ENCODE measurements around the gene KCNQ2.

The KCNQ2 gene

DNA sequence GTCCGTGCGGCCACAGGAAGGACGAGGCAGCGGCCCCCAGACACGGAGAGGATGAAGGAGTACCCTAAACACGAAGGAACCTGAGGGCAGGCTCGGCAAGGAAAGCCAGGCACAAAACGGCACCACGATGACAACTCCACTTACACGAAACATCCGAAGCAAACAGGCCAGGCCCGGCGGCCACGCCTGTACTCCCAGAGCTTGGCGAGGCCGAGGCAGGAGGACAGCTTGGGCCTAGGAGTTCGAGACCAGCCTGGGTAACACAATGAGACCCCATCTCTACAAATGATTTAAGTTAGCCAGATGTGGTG lies 13.4 kb downstream of the KCNQ2 start:
- in situ Hi-C loops (cut with MboI; ENCODE audit: low pct_unique_long_range_greater_than_20kb, low sequenced_read_pairs) = no loop called here

DNA sequence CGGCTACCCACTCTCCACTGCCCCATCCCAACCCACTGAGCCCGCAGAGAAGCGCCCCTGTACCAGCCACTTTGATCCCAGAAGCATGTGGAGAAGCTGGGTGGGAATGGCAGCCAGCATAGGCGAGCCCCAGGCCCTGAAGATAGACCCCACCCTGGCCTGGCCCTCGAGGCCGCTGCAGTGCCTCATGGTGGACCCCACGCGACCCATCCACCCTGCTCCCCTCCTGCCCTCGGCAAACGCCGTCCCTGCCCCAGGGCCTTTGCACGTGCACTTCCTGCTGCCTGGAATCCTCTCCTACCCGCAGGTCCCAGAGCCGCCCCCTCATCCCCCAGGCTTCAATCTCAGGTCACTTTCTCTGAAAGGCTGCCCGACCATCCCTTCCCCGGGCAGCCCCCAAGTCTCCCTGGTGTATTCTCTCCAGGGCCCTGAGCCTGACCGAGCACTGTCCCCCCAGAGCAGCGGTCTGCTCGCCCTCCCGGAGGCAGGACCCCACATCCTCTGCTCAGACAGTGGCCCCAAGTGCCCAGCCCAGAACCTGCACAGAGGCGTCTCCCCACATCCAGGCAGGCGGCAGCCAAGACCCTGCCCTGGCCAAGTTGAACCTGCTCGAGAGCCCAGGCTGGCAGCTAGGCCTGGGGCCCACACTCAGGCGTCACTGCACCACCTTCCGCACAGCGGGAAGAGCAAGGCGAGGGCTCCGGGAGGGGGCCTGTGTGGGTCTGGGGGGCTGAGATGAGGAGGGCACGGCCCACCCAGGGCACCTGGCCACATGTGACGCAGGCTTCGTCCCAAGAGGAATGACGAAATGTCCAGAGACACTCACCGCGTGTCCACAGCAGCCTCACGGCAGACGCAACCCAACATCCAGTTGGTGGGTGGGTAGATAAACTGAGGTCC lies 14.0 kb downstream of the KCNQ2 start:
- DNase-seq = no peak
- in situ Hi-C loops (cut with MboI; ENCODE audit: low pct_unique_long_range_greater_than_20kb, low sequenced_read_pairs) = no loop called here

More for the DNA sequence above, 13.4 kb downstream of the KCNQ2 start:
- no peak for DNase-seq

DNA sequence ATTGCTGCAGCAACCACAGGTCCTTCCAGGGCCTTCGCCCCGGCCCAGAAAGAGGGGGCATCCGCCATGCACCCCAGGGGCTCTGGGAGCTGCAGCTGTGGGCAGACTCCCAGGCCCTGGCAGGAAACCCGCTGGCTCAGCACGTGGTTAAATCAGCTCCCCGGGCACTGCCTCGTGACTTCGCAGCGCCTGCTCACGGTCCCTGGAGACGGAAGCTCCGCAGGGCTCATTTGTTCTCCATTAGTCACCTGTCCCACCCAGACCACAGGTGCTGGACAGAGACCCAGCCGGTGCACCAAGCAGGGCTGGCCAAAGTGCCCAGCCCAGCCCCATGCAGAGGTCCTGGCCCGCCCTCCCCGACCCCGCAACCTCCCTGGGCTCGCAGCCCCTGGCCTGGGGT lies 14.7 kb downstream of the KCNQ2 start:
- in situ Hi-C loops (cut with MboI; ENCODE audit: low pct_unique_long_range_greater_than_20kb, low sequenced_read_pairs) = no loop called here
- no peak for DNase-seq

DNA sequence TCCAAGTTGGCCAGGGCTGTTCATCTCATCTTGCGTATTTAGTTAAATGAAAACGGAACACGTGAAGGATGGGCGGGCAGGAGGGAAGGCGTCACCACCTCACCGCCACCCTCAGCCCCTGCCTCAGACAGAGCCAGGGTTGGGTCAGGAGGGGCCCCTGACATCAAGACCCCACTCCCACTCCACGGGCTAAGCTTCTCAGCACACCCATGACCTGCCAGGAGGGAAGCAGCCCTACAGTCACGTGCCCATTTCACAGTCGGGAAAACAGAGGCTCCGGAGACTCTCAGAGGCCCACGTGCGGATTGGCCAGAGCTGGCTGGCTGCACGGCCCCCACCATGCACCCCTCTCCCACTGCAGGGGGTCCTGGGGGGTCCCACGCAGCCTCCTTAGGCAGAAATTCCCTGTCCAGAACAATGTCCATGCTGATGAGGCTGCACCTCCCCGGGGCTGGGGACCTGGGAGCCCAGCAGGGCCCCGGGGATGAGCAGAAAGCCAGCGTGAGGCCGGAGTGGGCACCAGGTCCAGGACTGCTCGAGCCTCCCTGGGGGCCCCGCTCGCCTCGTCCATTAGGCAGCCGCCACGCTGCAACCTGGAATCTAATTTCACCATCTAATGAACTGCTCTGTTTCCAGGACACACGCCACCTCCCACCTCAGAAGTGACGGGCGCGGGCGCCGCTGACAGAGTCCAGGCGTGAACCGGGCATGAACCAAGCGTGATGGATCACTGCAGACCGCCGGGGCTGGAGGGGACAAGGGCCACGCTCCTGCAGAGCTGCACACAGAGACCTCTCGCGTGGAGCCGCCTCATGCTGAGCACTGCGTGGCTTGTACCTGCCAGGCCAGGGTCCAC lies 15.8 kb downstream of the KCNQ2 start:
- in situ Hi-C loops (cut with MboI; ENCODE audit: low pct_unique_long_range_greater_than_20kb, low sequenced_read_pairs) = no loop called here
- no peak for DNase-seq

DNA sequence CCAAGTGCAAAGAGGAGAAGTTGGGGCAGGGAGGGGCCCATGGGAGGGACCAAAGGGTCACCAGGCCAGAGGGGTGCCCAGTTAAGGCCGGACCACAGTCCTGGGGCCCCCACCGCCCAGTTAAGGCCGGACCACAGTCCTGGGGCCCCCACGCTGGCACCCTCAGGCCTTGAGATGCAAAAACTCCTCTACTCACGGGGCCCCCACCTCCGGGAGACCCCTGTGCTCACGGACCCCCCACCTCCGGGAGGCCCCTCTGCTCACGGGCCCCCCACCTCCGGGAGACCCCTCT lies 16.9 kb downstream of the KCNQ2 start:
- DNase-seq = no peak
- in situ Hi-C loops (cut with MboI; ENCODE audit: low pct_unique_long_range_greater_than_20kb, low sequenced_read_pairs) = no loop called here

DNA sequence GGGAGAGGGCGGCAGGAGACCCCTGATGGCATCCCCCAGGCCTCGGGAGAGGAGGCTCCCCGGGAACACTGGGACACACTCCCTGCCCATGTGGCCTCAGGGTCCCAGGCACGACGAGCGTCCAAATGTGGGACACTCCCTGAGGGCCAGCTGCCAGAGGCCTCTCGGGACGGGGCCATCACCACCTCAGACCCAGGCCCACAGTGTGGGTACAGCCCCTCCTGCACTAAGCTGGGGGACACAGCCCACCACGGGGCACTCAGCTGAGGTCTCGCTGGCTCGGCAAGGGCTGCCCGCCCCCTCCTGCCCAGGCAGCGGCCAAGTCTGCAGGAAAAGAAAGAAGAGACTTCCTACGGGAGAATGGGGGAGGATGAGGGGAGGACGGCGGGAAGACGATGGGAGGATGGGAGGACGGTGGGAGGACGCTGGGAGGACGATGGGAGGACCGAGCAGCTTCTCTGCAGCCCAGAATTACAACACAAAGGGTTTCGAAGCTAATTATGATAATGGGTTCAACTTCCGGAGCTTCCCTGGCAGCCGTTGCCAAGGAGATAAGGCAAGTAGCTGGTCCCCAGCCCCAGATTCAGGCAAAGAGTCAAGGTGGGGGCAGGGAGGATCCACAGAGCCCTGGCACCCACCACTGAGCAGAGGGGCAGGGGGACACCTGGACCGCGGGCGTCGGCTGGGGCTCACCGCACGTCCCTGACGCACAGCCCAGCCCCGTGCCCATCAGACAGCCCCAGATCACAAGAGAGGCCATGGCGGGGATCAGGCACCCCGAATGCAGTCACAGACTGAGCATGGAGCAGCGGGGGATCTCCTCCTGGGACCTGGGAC lies 17.5 kb downstream of the KCNQ2 start:
- no peak for DNase-seq
- in situ Hi-C loops (cut with MboI; ENCODE audit: low pct_unique_long_range_greater_than_20kb, low sequenced_read_pairs) = no loop called here

DNA sequence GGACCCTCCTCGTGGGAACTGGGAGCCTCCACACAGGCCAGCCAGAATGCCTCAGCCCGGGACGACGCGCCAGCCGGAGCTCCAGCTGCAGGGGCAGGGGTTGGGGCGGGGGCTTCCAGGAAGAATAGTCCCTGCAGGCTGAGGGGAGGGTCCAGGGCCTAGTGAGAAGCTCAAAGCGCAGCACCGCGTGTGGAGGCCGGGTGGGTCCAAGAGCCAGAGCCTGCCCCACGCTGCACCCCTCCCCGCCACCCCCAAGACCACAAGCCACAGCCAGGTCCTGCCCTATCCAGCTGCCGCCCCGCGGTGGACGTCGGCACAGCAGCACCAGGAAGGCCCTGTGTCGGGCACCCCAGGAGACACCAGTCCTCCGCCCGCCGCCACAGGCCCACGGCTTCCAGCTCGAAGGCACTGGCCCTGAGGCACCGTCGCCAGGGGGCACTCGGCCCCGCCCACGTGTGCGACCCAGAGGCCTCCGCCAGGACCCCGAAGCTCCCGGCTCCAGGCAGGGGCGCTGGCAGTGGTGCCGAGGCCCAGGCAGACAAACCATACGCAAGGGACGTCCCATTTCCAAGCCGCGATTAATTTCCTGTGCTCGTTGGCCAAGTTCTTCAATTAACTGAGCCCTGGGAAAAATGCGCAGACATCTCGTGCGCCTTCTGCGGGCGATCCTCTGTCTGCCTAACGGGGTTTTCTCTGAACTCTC lies 19.5 kb downstream of the KCNQ2 start:
- in situ Hi-C loops (cut with MboI; ENCODE audit: low pct_unique_long_range_greater_than_20kb, low sequenced_read_pairs) = no loop called here
- DNase-seq = peak; percentile 45

DNA sequence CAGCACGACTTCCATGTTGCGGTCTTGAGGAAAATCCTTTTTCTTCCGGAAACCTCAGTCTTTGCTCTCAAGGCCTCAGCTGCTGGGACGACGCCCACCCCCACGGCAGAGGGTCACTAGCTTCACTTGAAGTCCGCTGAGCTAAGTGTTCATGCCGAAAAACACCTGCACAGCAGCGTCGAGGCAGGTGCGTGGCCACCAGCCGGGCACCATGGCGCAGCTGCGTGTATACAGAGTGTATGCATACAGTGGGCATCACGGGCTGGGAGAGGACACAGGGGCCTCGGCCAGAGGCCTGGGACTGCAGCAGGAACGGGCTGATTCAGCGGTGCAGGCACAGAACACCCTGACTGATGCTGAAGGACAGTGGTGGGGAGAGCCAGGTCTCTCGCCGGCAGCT lies 20.1 kb downstream of the KCNQ2 start:
- no peak for DNase-seq
- in situ Hi-C loops (cut with MboI; ENCODE audit: low pct_unique_long_range_greater_than_20kb, low sequenced_read_pairs) = no loop called here

DNA sequence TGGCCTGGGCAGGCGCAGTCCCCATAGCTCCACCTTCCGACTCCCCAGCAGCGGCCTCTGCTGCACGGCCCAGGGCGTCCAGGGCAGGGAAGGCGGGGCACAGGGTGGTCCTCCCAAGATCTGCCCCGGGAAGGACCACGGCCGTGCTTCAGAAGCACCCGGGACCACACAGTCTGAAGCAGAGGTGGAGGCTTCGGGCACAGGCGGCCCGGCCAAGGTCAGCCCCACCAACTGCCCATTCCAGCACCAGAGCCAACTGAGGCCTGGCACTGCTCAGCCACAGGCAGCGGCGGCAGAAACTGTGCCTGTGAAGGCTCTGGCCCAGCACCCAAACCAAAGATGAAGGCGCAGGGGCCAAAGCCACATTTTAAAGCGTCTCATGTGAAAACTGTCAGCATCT lies 20.6 kb downstream of the KCNQ2 start:
- in situ Hi-C loops (cut with MboI; ENCODE audit: low pct_unique_long_range_greater_than_20kb, low sequenced_read_pairs) = no loop called here
- DNase-seq = no peak

DNA sequence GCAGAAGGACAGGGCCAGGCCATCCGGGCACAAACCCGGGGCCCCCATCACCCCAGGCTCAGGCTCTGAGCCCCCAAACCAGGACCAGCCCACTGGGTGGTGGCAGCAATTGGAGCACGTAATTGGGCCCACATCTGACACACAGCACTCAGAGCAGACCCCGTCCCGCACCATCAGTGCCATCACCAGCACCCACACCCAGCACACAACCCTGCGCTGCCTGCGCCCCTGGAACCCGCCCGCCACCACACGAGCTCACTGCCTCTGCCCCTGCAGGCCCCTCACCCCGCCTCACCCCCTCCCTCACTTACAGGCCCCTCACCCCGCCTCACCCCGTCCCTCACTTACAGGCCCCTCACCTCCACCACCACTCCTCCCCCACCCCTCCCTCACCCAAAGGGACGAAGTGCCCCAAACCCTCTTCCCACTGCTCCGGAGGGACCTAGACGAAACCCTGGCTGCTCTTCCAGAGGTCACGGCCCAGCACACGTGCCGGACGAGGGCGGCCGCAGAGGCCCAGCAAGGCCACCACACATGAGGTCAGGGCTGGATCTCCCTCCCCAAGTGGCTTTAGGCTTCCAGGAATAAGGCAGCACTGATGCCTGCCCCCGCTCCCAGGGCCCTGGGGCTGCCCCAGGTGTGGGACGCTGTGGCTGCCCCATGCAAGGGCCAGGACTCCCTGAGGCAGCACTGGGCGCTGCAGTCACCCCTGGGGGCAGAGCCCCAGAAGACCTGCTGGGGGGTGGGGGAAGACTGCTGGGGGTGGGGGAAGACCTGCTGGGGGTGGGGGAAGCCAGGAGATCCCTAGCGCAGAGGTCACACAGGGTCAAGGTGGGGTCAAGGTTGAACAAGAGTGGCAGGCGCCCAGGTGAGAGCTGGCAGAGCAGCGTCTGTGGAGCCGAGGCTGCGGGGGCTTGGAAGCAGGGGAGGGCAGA lies 22.4 kb downstream of the KCNQ2 start:
- no peak for DNase-seq
- in situ Hi-C loops (cut with MboI; ENCODE audit: low pct_unique_long_range_greater_than_20kb, low sequenced_read_pairs) = no loop called here

DNA sequence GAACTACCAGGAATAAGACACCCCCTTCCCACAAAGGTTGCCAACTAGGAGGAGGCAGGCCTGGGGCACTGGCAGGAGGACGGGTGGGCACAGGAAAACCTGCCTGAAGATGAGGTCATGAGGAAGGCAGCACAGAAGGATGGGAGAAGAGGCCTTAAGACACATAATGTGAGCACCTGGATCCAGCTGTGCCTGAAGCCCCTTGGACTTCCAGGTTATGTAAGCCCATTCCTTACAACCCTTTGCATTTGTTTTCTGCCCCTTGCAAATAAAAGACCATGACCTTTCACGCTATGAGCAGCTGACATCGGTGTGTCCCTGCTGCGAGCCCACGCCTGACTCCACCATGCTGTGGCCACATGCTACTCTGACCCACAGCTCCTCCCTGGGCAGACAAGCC lies 23.4 kb downstream of the KCNQ2 start:
- in situ Hi-C loops (cut with MboI; ENCODE audit: low pct_unique_long_range_greater_than_20kb, low sequenced_read_pairs) = no loop called here
- no peak for DNase-seq

DNA sequence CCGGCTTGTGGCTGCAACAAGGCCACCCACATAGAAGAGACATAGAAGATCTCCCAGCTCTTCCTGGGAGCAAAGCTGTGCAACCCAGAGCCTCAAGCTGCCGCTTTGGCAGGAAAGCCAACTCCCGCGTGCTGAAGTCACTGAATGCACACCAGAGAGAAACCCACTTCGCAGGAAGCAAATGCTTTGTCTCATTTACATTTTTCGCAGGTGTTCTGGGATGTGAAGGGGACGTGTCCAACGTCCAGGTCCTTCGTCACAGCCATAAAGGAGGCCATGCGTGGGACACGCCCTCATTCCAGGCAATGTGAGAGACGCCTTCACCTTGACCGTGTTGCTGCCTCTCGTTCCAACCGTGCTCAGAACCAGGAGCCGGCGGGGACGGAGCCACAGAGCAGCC lies 24.4 kb downstream of the KCNQ2 start:
- in situ Hi-C loops (cut with MboI; ENCODE audit: low pct_unique_long_range_greater_than_20kb, low sequenced_read_pairs) = no loop called here
- DNase-seq = no peak

DNA sequence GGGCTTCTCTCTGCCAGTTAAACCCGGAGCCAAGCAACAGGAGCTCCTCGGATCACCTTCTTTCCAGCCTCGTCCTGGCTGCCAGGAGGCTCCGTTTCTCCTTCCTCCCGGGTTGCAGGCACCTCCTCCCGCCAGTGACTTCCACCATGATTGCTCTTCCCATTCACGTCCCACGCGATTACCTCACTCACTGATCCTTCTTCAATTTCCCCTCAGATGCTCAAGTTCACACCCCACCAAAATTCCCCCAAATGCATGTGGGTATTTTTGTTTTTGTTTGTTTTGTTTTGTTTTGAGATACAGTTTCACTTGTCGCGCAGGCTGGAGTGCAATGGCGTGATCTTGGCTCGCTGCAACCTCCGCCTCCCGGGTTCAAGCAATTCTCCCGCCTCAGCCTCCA lies 25.1 kb downstream of the KCNQ2 start:
- in situ Hi-C loops (cut with MboI; ENCODE audit: low pct_unique_long_range_greater_than_20kb, low sequenced_read_pairs) = no loop called here
- DNase-seq = no peak

DNA sequence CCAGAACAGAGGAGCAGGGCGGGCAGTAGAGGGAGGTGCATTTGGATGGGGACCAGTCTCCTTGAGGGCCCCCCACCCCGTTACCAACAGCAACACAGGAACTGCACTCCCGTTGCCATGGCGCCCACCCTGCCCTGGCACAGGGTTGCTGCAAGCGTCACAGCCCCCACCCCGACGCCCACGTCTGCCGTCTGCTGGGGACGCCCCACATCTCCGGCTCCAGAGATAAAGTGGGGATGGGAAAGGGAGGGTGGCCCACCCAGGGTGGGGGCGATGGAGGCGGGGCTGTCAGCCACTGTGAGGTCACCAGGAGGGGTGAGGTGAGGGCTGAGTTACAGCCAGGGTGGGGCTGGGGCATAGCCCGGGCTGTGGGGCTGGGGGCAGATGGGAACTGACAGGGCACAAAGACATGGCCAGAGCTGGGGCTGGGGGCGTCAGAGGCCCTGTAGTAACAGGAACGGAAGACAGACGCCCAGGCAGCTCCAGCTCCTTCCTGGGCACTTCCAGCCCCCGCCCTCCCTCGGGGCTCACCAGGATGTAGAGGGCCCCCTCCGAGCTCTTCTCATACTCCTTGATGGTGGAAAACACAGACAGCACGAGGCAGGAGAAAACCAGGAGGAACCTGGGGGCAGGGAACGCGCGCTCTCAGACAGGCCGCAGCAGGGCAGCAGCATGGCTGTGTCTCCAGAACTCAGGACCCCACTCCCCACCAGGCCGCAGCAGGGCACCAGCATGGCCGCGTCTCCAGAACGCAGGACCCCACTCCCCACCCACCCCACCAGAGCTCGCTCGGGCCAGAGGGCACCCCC lies 26.0 kb downstream of the KCNQ2 start:
- in situ Hi-C loops (cut with MboI; ENCODE audit: low pct_unique_long_range_greater_than_20kb, low sequenced_read_pairs) = no loop called here
- no peak for DNase-seq

DNA sequence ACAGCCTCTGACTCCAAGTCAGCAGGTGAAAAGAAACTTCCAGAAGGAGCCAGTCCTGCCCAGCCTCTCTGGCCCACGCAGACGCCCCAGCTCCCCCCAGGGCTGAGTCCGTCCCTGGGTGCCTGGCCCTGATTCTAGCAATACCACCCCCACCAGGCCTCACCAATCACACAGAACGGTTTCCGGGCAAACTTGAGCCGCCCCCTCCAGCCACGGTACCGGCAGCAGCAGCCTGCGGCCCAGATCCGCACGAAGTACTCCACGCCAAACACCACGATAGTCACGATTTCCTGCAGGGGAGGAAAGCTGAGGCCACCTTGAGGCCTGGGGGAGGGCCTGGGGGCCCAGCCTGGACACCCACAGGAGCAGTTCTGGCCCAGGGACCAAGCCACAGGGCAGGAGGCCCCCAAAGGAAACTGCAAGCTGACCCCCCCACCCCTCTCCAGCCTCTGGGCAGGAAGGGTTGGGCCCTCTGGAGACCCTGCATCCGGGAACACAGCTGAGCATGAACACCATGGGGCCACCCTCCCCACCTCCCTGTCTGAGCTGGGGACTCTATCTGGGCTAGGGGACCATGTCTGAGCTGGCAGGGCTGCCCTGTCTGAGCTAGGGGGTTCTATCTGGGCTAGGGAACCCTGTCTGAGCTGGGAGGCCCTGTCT lies 27.2 kb downstream of the KCNQ2 start:
- in situ Hi-C loops (cut with MboI; ENCODE audit: low pct_unique_long_range_greater_than_20kb, low sequenced_read_pairs) = no loop called here
- DNase-seq = no peak

DNA sequence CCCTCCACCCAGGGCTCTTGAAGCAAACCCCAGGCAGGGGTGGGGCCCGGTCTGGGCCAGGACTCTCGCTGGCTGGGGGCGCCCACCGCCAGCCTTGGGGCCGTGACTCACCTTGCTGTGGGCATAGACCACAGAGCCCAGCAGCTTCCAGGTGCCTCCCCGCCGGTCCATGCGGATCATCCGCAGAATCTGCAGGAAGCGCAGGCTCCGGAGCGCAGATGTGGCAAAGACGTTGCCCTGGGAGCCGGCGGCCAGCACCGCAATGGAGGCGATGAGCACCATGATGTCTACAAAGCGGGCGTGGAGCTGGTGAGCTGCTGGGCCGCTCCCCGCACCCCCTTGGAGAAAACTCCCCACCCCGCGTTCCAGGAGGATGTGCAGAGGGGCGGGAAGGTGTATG lies 27.9 kb downstream of the KCNQ2 start:
- no peak for DNase-seq
- in situ Hi-C loops (cut with MboI; ENCODE audit: low pct_unique_long_range_greater_than_20kb, low sequenced_read_pairs) = no loop called here

All from KBM-7 (cell line).